DOHH2 (cell line): ENCODE data around the gene SLC66A2.

Experiments used
- H3F3A ChIP-seq: fragments of 200-600 bp; sonication (generic), shearing (Covaris generic); 2 replicates; pipeline ENCODE4 v1.6.0; 2016; ENCODE audit warnings: antibody characterized with exemption, mild to moderate bottlenecking; ENCODE audit not compliant: control insufficient read depth, insufficient read depth
- H3K27ac ChIP-seq: fragments of 200-600 bp; sonication (generic); 2 replicates; pipeline ENCODE4 v1.5.1; 2014; ENCODE audit warnings: low read depth, mild to moderate bottlenecking, low read length, moderate library complexity
- H3K27me3 ChIP-seq: fragments of 200-600 bp; sonication (generic); 2 replicates; pipeline ENCODE4 v1.6.1; 2014; ENCODE audit warnings: mild to moderate bottlenecking, low read length, mixed read lengths; ENCODE audit not compliant: control insufficient read depth
- H3K36me3 ChIP-seq: fragments of 200-600 bp; sonication (generic); 2 replicates; pipeline ENCODE4 v1.6.1; 2014; ENCODE audit warnings: mild to moderate bottlenecking, low read length, moderate library complexity, mixed read lengths; ENCODE audit not compliant: control insufficient read depth
- H3K4me1 ChIP-seq: fragments of 200-600 bp; sonication (generic); 2 replicates; pipeline ENCODE4 v1.6.1; 2014; ENCODE audit warnings: mild to moderate bottlenecking, low read length, mixed read lengths; ENCODE audit not compliant: control insufficient read depth
- H3K4me2 ChIP-seq: fragments of 200-600 bp; sonication (generic); 2 replicates; pipeline ENCODE4 v1.6.0; 2014; ENCODE audit warnings: mild to moderate bottlenecking, low read length, moderate library complexity
- H3K4me3 ChIP-seq: fragments of 200-600 bp; sonication (generic); 2 replicates; pipeline ENCODE4 v1.5.1; 2014; ENCODE audit warnings: mild to moderate bottlenecking, low read length, mixed read lengths
- H3K79me2 ChIP-seq: fragments of 200-600 bp; sonication (generic); 2 replicates; pipeline ENCODE4 v1.6.1; 2014; ENCODE audit warnings: mild to moderate bottlenecking, low read length, mixed read lengths; ENCODE audit not compliant: control insufficient read depth
- H3K9me2 ChIP-seq: fragments of 200-600 bp; sonication (generic); replicated peaks from 2 replicates; pipeline ENCODE4 v1.6.1; 2014; ENCODE audit warnings: mild to moderate bottlenecking, low read length, mixed read lengths; ENCODE audit not compliant: control insufficient read depth
- H3K9me3 ChIP-seq: fragments of 200-600 bp; sonication (generic); 2 replicates; pipeline ENCODE4 v1.6.1; 2014; ENCODE audit warnings: antibody characterized with exemption, low read length, mixed read lengths; ENCODE audit not compliant: control insufficient read depth, insufficient read depth
- H4K20me1 ChIP-seq: fragments of 200-600 bp; sonication (generic); 2 replicates; pipeline ENCODE4 v1.6.0; 2014; ENCODE audit warnings: low read depth, mild to moderate bottlenecking, antibody characterized with exemption, low read length, moderate library complexity; ENCODE audit not compliant: control insufficient read depth, insufficient read depth
- EZH2phosphoT487 ChIP-seq: fragments of 200-600 bp; sonication (generic); IDR thresholded peaks from 2 replicates; pipeline ENCODE4 v1.6.1; 2017; ENCODE audit warnings: borderline replicate concordance, mild to moderate bottlenecking, antibody characterized with exemption, low read length, moderate library complexity, mixed read lengths
- TF ChIP-seq, protein P1 (sequence below): fragments of 200-600 bp; sonication (generic); IDR thresholded peaks from one replicate; pipeline ENCODE4 v1.5.1; 2014; ENCODE audit warnings: antibody characterized with exemption, mild to moderate bottlenecking, low read depth, low read length; ENCODE audit not compliant: poor library complexity, severe bottlenecking

Gene SLC66A2

GRCh38 chr18:79904357-79905147 lies 46.9 kb downstream of the SLC66A2 start:
- H3K27ac ChIP-seq = no peak overlapping the region
- TF ChIP-seq EZH2phosphoT487 = no peak
- TF ChIP-seq, protein P1, sequence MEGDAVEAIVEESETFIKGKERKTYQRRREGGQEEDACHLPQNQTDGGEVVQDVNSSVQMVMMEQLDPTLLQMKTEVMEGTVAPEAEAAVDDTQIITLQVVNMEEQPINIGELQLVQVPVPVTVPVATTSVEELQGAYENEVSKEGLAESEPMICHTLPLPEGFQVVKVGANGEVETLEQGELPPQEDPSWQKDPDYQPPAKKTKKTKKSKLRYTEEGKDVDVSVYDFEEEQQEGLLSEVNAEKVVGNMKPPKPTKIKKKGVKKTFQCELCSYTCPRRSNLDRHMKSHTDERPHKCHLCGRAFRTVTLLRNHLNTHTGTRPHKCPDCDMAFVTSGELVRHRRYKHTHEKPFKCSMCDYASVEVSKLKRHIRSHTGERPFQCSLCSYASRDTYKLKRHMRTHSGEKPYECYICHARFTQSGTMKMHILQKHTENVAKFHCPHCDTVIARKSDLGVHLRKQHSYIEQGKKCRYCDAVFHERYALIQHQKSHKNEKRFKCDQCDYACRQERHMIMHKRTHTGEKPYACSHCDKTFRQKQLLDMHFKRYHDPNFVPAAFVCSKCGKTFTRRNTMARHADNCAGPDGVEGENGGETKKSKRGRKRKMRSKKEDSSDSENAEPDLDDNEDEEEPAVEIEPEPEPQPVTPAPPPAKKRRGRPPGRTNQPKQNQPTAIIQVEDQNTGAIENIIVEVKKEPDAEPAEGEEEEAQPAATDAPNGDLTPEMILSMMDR = no peak
- H3K4me1 ChIP-seq = no peaks in the 10 kb centered on the region
- no peak overlapping the region for H3K4me2 ChIP-seq
- H3K27me3 ChIP-seq = no peaks in the 10 kb centered on the region
- H3K79me2 ChIP-seq = no peaks in the 10 kb centered on the region
- H3K36me3 ChIP-seq = peaks cover 24% of the 10 kb centered on the region
- no peaks in the 10 kb centered on the region for H4K20me1 ChIP-seq
- H3K9me2 ChIP-seq = no peaks in the 10 kb centered on the region
- no peaks in the 10 kb centered on the region for H3F3A ChIP-seq
- peaks cover 15% of the 10 kb centered on the region; the same call in 1 of the 2 replicates for H3K9me3 ChIP-seq
- no peak overlapping the region for H3K4me3 ChIP-seq

DNA sequence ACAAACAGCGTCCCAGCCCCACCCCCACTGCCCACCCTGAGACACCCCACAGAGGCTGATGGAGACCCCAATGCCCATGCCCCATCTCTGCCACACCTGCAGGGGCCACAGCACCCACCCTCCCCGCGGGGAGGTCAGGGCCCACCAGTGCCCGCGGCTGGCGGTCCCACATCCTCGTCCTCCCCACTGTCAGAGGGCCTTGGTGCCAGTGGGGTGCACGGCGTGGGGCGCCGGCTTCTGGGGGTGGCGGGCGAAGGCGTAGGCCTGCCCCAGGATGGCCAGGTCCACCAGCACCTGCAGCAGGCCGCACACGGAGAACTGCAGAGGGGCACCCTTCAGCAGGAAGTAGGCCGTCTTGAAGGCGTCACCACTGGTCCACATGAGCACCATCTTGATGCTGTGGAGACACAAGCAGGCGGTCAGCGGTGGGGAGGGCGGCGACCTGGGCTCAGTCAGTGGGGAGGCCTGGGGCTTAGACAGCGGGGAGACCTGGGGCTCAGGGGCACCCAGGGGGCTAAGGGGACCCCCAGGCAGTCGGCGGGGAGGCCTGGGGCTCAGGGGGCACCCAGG lies 47.6 kb downstream of the SLC66A2 start:
- H3K4me2 ChIP-seq = no peak overlapping the region
- no peaks in the 10 kb centered on the region for H4K20me1 ChIP-seq
- no peak for TF ChIP-seq EZH2phosphoT487
- TF ChIP-seq, protein P1 = no peak
- H3K36me3 ChIP-seq = peaks cover 24% of the 10 kb centered on the region
- no peaks in the 10 kb centered on the region for H3F3A ChIP-seq
- H3K4me1 ChIP-seq = no peaks in the 10 kb centered on the region
- H3K27ac ChIP-seq = no peak overlapping the region
- H3K9me2 ChIP-seq = no peaks in the 10 kb centered on the region
- no peak overlapping the region for H3K4me3 ChIP-seq
- peaks cover 22% of the 10 kb centered on the region; the same call in 1 of the 2 replicates for H3K9me3 ChIP-seq
- H3K79me2 ChIP-seq = no peaks in the 10 kb centered on the region
- no peaks in the 10 kb centered on the region for H3K27me3 ChIP-seq

DNA sequence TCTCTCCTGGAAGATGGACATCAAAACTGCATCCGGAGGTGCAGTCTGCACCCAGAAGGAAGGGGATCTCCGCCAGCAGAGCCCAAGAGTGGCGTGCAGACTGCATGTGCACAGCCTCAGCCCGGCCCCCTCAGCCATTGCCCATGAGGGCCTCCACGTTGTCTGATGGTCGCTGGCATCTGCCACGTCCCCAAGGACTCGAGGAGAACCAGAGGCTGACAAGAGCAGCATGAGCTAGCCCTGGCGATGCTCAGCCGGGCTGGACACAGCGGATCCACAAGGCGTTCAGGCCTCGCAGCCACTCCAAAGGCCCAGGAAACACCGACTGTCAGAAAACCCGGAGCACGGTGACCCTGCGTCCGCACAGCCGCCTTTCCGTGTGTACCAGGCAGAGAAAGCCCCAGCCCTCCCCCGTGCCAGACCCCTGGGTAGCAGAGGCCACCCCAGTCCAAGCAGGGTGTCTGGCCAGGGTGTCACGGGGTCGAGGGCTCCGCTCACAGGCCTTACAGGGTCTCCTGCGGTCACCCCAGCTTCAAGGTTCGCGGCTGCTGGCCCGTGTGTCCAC lies 48.3 kb downstream of the SLC66A2 start:
- Histone ChIP-seq H3K9me3 (peaks cover 26% of the 10 kb centered on the region; the same call in 1 of the 2 replicates), H3F3A (no peaks in the 10 kb centered on the region), H3K27ac (no peak overlapping the region), H3K79me2 (no peaks in the 10 kb centered on the region), H4K20me1 (no peaks in the 10 kb centered on the region), H3K4me3 (no peak overlapping the region), H3K27me3 (no peaks in the 10 kb centered on the region), H3K9me2 (no peaks in the 10 kb centered on the region), H3K36me3 (peaks cover 24% of the 10 kb centered on the region), H3K4me1 (no peaks in the 10 kb centered on the region), H3K4me2 (no peak overlapping the region)
- TF ChIP-seq, protein P1 = no peak
- TF ChIP-seq EZH2phosphoT487 = no peak
